SH-SY5Y (cell line): ENCODE data around the gene DHRS7C.

Experiments used
- GATA2 ChIP-seq: IDR thresholded peaks from 2 replicates; pipeline ENCODE4 v1.6.1; 2011; ENCODE audit warnings: mild to moderate bottlenecking, low read depth, low read length
- GATA3 ChIP-seq: IDR thresholded peaks from 2 replicates; pipeline ENCODE4 v1.6.1; 2011; ENCODE audit warnings: low read depth, mild to moderate bottlenecking, low read length, moderate library complexity

GRCh38 chr17:9771465-9771864 lies 19.9 kb downstream of the DHRS7C start:
- TF ChIP-seq GATA2 (no peak), GATA3 (no peak)
